Mammary epithelial cell (primary cell): Measurements from ENCODE around the gene PCSK6.

Source experiments
- EZH2 ChIP-seq: IDR thresholded peaks from 2 replicates; pipeline ENCODE4 v1.6.1; 2012; ENCODE audit warnings: low read length, inconsistent platforms, borderline replicate concordance
- TF ChIP-seq, protein P1 (sequence below), 2 donors: IDR thresholded peaks in 1 of 2; conservative IDR thresholded peaks in 1 of 2; 2 replicates each; pipeline ENCODE4 v1.5.1; 2011 to 2012; ENCODE audit warnings: inconsistent platforms in 2 of 2, low read length in 2 of 2, mild to moderate bottlenecking in 2 of 2, control low read depth in 1 of 2, low read depth in 1 of 2; ENCODE audit not compliant: insufficient read depth in 1 of 2; ENCODE audit errors: extremely low read depth in 1 of 2

DNA sequence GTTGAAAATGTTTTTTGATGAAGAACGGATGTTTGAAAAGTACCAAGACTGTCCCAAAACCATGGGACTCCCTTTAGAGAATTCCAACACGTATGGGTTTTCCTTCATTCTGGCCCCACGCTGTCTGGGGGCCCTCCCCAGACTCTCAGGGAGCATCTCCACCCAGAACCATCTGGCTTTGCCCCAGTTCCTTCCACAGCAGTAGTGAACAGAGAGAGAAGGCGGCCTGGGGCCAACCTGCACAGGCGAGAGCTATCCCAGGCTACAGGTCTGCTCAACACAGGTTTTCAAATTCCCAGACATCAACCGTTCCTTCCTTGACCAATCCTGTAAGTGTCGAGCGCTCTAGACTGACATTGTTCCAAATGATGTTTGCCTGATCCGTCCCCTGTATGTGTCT lies 101.9 kb downstream of the PCSK6 start:
- TF ChIP-seq, protein P1, sequence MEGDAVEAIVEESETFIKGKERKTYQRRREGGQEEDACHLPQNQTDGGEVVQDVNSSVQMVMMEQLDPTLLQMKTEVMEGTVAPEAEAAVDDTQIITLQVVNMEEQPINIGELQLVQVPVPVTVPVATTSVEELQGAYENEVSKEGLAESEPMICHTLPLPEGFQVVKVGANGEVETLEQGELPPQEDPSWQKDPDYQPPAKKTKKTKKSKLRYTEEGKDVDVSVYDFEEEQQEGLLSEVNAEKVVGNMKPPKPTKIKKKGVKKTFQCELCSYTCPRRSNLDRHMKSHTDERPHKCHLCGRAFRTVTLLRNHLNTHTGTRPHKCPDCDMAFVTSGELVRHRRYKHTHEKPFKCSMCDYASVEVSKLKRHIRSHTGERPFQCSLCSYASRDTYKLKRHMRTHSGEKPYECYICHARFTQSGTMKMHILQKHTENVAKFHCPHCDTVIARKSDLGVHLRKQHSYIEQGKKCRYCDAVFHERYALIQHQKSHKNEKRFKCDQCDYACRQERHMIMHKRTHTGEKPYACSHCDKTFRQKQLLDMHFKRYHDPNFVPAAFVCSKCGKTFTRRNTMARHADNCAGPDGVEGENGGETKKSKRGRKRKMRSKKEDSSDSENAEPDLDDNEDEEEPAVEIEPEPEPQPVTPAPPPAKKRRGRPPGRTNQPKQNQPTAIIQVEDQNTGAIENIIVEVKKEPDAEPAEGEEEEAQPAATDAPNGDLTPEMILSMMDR (conservative IDR thresholded peaks at IDR 0.05 in 1 of 2, IDR thresholded peaks at IDR 0.05 in 1 of 2; ENCODE audit: extremely low read depth in 1 of 2, insufficient read depth in 1 of 2, low read depth in 1 of 2, low read length in 2 of 2), result no peak
- TF ChIP-seq EZH2, result no peak
